Omental fat pad (tissue), 4 donors: ENCODE results near the gene EBF3. TPM values are rescaled to one million over a fixed set of nuclear protein-coding genes. Genes with fewer than 3 reads are reported as not detected.

ENCODE experiments used
- ATAC-seq: fragments of 150-250 bp; one replicate; pipeline ENCODE4 v1.9.1; 2016; ENCODE audit warnings: mild to moderate bottlenecking, moderate library complexity; ENCODE audit not compliant: low FRiP score
- DNase-seq: peaks from one replicate; pipeline ENCODE4 v3.0.0-alpha.2; 2019; ENCODE audit warnings: low spot score
- total RNA-seq, 4 donors: library from RNA; depleted of rRNA; stranded (reverse); fragments of >200 nt; gene quantifications; one replicate each; pipeline ENCODE4 v1.1.0, GENCODE V29; 2016
- TF ChIP-seq, protein P1 (sequence below), 3 donors: fragments of 450-650 bp; IDR thresholded peaks; one replicate each; pipeline ENCODE4 v1.5.1; 2016 to 2017; ENCODE audit warnings: antibody characterized with exemption in 3 of 3, mild to moderate bottlenecking in 3 of 3, moderate library complexity in 2 of 3

Gene EBF3
- total RNA-seq, 4 donors from 2014 or later = 4.0 to 50.8 (median 18.8) TPM

DNA sequence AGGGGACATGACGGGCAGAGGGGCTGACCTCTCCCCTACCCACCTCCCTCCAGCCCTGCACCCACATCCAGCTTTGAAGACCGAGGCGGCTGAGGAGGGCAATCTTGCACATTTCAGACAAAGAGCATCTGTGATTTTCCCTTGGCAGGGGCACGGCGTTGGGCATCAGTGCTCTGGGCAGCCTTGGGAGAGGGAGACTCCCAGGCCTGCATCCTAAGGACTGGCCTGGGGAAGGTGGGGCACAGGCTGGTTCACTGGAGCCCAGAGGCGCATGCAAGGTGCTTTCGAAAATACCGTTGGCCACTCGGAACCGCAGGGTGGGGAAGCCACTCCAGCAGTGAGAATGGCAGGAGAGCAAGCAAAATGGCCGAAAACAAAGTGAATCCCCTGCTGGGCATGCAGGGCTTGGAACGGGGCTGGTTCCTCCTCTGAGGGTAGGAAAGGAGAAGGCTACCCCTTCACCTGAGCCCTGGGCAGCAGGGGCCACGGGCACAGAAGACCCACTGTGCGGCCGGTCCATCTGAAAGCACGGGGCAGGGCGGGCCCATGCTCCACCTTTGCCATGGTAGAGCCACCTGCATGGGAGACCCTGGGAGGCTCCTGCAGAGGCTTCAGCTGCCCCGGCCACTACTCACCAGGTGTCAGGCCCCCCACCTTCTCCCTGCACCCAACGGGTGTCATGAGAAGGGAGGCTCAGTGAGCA is 49.8 kb downstream of the EBF3 start:
- ATAC-seq (no peak), DNase-seq (no peak)
- TF ChIP-seq, protein P1, sequence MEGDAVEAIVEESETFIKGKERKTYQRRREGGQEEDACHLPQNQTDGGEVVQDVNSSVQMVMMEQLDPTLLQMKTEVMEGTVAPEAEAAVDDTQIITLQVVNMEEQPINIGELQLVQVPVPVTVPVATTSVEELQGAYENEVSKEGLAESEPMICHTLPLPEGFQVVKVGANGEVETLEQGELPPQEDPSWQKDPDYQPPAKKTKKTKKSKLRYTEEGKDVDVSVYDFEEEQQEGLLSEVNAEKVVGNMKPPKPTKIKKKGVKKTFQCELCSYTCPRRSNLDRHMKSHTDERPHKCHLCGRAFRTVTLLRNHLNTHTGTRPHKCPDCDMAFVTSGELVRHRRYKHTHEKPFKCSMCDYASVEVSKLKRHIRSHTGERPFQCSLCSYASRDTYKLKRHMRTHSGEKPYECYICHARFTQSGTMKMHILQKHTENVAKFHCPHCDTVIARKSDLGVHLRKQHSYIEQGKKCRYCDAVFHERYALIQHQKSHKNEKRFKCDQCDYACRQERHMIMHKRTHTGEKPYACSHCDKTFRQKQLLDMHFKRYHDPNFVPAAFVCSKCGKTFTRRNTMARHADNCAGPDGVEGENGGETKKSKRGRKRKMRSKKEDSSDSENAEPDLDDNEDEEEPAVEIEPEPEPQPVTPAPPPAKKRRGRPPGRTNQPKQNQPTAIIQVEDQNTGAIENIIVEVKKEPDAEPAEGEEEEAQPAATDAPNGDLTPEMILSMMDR (IDR thresholded peaks at IDR 0.05) = no peak

DNA sequence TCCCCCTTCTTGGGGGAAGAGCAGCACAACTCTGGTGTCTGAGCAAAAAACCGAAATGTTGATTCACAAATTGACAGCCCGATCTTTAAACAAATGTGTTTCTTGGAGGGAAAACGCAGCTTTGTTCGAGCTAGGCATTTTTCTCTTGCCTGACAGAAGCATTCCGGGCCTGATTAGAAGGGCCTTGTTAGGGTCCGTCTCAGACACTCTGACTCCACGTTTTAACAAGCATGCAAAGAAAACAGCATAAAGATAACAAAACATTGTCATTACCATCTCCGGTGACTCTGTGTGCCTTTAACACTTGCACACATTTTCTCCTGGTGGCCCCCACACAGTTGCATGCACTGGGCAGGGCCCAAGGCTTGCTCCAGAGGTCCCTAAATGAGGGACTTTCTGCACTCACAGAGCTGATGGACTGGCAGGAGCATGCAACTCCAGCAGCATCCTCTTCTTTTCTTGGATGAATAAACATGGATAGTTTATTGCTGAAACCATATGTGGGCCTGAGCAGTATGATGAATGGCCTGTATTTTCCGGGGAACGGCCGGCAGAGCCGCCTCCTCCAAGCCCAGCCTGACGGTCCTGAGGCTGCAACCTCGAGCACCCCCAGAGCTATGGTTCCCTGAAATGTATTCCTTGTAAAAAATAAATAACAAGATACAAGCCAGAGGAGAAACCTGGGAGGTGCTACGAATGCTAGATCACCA is 50.9 kb downstream of the EBF3 start:
- DNase-seq (no peak), ATAC-seq (no peak)
- TF ChIP-seq, protein P1 (IDR thresholded peaks at IDR 0.05) = no peak

DNA sequence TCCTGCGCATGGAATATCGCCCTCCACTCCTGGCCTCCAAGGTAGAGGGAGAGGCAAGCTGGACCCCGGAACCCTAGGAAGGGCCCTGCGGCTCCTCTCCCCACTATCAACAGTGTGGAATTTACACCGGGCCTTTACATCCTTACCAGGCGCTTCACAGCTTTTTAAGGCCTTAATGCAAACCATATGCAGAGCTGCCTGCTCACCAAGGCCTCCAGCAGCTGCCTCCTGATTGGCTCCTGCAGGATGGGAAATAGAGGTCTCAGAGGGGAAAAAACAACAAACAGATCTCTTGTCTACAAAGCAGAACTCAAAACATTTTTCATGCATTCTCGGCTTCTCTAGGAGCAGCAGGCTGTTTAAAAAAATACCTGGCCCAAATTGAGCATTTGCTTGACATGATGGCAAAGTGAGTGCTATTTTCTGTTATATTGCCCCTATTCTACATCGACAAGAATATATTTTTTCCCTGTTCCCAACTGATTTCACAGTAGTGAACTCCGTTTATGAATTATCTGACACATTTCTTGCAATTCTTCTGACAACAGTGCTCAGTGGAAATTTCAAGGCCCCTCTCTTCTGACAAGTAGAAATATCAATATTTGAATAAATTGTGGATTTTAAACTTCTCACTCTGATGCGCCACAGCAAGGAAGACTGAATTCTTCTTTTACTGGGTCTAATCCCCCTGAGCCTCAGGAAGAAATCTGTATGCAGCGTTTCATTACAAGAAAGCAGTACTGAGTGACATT is 51.7 kb downstream of the EBF3 start:
- DNase-seq (no peak), ATAC-seq (no peak)
- TF ChIP-seq, protein P1 (IDR thresholded peaks at IDR 0.05) = no peak

DNA sequence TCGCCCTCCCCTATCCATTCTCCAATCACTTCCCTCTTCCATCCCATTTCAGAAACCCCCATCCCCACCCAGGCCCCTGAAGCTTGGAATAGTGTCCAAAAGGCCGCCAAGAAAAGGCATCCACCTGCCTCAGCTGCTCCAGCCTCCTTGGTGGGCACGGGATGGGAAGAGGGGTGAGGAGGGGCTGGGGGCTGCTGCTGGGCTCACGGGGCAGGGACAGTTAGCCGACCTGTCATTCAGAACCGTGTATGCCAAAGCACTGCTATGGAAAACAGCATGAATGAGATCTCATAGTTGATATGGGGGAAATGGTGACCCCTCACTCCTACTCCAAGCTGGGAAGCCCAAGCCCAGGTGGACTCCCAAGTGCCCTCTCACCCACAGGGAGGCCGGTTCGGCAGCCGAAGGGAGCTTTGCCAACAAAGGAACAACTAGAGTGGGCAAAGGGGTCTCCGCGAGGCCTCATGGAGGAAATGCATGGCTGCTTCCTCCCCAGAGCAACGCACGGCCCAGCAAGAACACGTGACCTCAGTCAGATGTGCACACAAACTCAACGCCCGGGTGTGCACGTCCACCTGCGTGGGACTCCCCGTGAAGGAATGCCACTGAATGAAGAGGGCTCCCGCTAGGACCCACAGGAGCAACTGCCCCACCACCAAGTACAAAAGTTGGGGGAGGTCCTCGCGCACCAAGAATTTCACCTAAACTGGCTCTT is 52.5 kb downstream of the EBF3 start:
- DNase-seq (no peak), ATAC-seq (no peak)
- TF ChIP-seq, protein P1 (IDR thresholded peaks at IDR 0.05) = no peak

DNA sequence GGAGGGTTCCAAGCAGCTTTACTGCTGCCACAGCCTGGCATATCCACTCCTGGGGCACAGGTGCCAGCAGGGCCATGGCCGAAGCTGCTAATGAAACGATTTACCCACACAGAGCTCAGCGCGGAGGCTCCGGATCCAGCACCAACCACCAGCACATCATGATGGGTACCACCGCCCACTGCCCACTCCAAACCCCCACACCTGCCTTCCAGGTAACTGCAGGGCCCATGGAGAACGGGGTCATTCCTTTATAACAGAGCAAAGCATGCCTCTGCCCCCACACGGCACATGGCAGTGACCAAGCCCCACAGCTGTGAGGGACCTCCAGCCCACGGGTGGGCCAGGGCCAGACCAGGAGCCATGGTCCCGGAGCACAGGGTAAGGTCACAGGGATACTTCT is 53.2 kb downstream of the EBF3 start:
- no peak for DNase-seq
- no peak for ATAC-seq
- TF ChIP-seq, protein P1 (IDR thresholded peaks at IDR 0.05) = no peak

DNA sequence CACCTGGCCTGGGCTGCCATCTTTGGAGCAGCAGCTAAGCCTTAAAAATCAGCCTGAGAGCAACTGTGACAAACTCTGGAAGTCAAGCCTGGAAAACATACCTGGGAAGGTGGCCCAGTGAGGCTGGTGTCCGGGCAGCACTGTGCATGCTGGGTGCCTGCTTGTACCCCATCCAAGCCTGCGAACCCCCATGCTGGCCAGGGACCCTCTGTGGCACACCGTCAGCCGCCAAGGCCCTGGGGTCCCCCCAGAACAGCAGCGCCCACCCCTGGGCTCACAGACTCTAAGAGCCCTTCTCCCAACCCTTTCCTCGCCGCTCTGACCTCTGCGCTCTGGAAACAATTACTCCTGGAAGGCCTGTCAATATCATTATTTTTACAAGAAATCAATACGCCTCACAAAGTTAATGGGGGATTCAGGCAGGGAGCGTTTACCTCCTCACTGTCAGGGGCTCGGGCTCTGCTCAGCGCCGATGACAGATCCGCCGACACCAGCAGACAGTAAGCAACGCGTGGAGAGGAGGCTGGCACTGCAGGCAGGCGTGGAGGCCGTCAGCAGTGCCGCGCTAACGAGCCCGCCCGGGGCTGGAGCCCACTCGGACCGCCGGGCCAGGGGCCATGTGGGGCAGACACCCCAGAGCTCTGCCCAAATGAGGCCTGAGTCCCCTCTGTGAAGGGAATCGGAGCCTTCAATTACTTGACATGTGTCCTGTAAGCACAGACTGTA is 54.4 kb downstream of the EBF3 start:
- no peak for ATAC-seq
- no peak for DNase-seq
- TF ChIP-seq, protein P1 (IDR thresholded peaks at IDR 0.05) = no peak
